GM12892 (cell line): ENCODE results near the gene LSS.
"Not testable (repeated sequence)": the region's sequence is repeated elsewhere in the genome, so short reads cannot be mapped to it uniquely, and the experiment has no call there.

Experiments
- DNase-seq: peaks from one replicate; pipeline ENCODE4 v3.0.0; 2011; ENCODE audit not compliant: insufficient read length
- FAIRE-seq: peaks from 2 replicates; lab custom pipeline; 2011; peaks lifted over from hg19 to GRCh38; lab: Jason Lieb, UNC
- POLR2A ChIP-seq: IDR thresholded peaks from 2 replicates; pipeline ENCODE4 v1.6.1; 2011; ENCODE audit warnings: low read depth, low read length, control low read depth
- POLR2AphosphoS5 ChIP-seq: IDR thresholded peaks from 2 replicates; pipeline ENCODE4 v1.6.1; 2011; ENCODE audit warnings: low read depth, low read length, control low read depth
- TAF1 ChIP-seq: IDR thresholded peaks from 2 replicates; pipeline ENCODE4 v1.6.1; 2011; ENCODE audit warnings: low read depth, mild to moderate bottlenecking, control low read depth, low read length, borderline replicate concordance

The LSS gene

DNA sequence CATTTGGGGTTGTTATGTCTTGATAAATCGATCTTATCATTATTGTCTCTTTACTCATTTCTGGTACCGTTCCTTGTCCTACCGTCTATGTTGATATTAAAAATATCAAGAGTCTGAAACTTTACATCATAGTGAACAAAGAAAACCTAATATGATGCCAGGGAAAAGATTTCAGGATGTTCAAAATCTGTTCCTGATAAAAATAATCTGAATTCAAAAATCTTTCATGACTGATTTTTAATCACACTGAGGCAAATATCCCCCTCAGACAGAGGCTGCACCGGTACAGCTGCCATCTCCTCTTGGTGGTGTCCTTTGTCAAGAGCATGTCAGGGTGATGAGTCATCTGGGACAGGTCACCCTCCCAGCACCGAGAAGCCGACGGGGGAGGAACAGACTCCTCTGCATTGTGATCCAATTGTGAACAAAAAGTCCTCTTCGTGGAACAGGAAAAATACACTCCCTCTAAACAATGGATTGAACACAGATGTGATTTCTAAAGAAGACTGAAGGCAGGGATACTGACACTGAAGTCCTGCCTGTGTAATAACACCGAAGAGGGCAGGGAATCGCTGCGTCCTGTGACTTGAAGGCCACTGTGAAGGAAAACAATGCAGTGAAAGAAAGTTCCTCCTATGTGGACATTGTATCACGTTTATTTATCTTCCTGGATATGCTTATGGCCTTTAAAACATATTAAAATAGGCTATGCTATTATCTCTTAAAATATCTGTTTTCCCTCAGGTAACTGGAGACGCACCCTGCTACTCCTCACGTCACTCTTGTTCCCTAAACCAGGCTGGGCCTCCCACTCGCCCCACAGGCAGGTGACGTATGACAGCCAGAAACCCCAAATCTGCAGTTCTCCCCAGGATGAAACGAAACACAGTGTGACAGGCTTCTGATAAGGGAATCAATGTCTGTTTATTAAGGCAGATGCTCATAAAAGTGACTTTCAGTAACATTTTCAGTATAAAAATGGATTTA is 40.1 kb downstream of the LSS start:
- FAIRE-seq (no peak), DNase-seq (no peak)
- TF ChIP-seq POLR2AphosphoS5 (no peak), TAF1 (no peak), POLR2A (no peak)

DNA sequence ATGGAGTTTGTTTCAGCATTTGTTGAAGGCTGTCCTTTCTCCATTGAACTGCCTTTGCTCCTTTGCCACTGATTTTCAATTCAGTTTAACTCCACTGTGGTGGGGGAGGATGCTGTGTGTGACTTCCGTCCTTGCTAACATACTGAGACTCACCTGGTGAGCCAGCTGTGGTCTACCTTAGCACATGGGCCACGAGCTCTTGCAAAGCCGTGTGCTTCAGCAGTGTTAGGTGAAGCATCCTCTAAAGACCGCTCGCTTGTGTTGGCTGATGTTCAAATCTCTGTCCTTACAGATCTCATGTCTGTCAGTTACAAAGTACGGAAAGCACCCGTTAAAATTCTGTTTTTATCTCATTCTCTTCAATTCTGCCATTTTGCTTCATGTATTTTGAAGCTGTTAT is 40.8 kb downstream of the LSS start:
- FAIRE-seq (no peak), DNase-seq (no peak)
- TF ChIP-seq TAF1 (no peak), POLR2AphosphoS5 (no peak), POLR2A (no peak)

DNA sequence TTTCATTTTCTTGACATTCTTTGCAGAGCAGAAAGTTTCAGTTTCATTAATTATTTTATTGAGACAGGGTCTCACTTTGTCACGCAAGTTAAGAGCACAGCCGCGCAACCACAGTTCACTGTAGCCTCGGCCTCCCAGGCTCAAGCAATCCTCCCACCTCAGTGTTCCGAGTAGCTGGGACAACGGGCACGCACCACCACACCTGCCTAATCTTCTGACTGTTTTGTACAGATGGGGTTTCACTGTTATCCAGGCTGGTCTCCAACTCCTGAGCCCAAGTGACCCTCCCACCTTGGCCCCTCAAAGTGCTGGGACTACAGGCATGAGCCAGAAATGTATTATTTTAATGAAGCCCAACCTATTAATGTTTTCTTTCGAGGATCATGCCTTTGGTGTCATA is 41.3 kb downstream of the LSS start:
- no peak for DNase-seq
- FAIRE-seq: no peak
- no peak for TF ChIP-seq TAF1
- no peak for TF ChIP-seq POLR2A
- TF ChIP-seq POLR2AphosphoS5: no peak

DNA sequence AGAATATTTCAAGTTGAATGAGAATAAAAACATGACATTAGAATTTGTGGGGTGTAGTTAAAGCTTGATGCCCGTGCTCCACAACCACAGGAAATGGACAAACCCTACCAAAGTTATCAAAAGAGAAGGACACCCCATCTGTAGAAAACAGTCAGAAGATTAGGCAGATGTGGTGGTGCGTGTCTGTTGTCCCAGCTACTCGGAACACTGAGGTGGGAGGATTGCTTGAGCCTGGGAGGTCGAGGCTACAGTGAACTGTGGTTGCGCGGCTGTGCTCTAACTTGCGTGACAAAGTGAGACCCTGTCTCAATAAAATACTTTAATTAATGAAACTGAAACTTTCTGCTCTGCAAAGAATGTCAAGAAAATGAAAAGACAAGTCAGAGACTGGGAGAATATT is 42.9 kb downstream of the LSS start:
- FAIRE-seq (no peak), DNase-seq (no peak)
- TF ChIP-seq POLR2AphosphoS5: no peak
- TF ChIP-seq TAF1: no peak
- TF ChIP-seq POLR2A: no peak

DNA sequence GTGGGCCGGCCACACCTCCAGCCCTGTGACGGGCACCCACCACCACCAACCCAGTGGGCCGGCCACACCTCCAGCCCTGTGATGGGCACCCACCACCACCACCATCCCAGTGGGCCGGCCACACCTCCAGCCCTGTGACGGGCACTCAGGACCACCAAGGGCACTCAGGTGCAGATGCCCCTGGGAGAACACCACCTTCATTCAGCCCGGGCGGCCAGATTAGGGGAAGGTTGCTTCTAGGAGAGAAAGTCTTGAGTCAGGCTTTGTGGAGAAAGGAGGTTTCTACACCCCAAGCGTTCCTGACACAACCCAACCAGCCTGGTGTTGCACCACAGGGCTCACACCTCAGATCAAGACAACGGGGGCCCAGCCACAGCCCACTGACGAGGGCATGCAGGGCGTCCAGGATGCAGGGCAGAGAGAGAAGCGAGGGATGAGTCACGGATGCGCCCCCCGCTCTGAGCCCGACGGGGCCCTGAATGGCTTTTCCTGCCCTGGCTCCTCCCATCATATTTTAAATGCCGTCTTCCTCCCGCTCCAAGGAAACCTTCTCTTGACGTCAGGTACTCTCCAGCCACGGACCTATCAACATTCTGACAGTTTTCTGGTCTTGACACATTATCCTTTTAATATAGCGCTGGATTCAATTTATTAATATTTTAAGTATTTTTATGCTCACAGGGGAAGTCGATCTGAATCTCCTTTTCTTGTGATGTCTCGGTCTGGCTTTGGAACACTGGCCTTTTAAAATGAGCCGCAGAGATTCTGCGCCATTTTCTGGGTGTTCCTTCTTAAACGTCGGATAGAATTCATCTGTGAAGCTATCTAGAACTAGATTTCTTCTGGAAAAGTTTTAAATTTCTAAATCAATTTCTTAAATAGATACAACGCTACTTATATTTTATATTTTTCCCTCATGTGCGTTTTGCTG is 43.7 kb downstream of the LSS start:
- TF ChIP-seq POLR2A (no peak), POLR2AphosphoS5 (no peak), TAF1 (no peak)
- no peak for FAIRE-seq

DNA sequence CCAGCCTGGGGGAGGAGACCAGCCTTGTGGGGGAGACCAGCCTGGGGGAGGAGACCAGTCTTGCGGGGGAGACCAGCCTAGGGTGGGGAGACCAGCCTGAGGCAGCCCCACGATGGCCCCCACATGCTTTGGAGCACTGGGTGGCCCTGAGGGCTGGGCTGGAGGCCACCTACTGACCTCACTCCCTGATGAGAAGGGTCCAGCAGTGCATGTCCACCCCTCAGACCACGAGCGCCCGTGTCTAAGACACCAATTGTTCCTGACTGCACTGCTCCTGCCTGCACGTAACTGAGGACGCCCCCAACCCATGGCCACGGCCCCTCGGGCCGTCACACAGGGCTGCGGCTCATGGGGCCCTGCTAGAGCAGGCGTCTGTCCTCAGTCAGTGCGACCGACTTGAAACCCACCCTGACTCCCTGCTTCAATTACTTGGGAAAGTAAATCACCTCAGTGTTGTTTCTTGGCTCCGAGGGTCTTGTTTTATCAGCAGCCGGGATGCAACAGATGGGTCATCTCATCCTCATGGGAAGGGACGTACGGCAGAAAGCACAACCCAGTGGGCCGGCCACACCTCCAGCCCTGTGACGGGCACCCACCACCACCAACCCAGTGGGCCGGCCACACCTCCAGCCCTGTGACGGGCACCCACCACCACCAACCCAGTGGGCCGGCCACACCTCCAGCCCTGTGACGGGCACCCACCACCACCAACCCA is 44.5 kb downstream of the LSS start, which contains the start of gene SPATC1L:
TSS of gene SPATC1L (minus strand) at position 550 of the 715 bp plus-strand sequence. CDS start 1,643 bp downstream, outside the sequence.
- no peak for FAIRE-seq
- no peak for DNase-seq

More for the DNA sequence above, 43.7 kb downstream of the LSS start:
- DNase-seq: no peak

DNA sequence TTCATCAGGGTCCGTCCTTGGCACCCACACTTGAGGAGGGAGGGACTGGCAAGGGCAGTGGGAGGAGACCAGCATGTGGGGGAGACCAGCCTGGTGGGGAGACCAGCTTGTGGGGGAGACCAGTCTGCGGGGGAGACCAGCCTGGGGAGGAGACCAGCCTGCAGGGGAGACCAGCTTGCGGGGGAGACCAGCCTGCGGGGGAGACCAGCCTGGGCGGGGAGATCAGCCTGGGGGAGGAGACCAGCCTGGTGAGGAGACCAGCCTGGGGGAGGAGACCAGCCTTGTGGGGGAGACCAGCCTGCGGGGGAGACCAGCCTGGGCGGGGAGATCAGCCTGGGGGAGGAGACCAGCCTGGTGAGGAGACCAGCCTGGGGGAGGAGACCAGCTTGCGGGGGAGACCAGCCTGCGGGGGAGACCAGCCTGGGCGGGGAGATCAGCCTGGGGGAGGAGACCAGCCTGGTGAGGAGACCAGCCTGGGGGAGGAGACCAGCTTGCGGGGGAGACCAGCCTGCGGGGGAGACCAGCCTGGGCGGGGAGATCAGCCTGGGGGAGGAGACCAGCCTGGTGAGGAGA is 45.2 kb downstream of the LSS start:
- DNase-seq, FAIRE-seq: not testable (repeated sequence)

More for the DNA sequence above, 44.5 kb downstream of the LSS start, which contains the start of gene SPATC1L:
- TF ChIP-seq POLR2A: no peak
- no peak for TF ChIP-seq TAF1
- no peak for TF ChIP-seq POLR2AphosphoS5

DNA sequence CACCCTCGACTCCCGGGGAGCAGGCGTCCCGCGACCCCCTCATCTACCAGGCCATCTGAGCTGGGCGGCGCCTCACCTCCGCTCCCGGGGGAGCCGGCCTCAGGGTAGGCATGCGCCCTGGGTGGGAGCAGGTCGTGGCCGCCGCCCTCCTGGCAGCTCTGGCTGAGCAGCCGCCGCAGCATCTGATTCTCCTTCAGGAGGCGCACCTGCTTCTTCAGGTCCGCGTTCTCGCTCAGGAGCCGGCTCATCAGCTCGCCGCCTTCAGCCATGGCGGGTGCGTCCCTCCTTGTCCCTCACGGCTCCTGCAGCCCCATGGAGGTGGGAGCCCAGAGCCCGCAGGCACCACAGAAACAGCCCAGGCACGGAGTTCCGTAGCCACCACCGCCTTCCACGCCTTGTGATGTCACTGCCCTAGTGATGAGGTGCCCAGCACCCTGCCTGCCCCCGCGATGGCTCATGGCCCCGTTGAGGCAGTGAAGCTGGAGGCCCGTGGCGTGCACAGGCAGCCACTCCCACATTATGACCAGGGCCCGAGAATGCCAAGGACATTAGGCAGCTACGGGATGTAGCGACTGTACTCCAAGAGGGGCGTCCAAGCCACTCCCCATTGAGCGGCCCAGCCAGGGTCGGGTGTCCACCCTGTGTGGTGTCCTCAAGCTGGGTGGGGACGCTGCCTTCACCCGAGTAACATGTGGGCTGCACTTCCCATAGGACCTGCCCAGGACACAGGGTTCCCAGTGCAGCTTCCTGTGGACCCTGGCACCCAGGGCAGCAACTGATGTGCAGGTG is 45.8 kb downstream of the LSS start:
- TF ChIP-seq TAF1: no peak
- no peak for TF ChIP-seq POLR2A
- no peak for TF ChIP-seq POLR2AphosphoS5
- FAIRE-seq (no peak), DNase-seq (no peak)

DNA sequence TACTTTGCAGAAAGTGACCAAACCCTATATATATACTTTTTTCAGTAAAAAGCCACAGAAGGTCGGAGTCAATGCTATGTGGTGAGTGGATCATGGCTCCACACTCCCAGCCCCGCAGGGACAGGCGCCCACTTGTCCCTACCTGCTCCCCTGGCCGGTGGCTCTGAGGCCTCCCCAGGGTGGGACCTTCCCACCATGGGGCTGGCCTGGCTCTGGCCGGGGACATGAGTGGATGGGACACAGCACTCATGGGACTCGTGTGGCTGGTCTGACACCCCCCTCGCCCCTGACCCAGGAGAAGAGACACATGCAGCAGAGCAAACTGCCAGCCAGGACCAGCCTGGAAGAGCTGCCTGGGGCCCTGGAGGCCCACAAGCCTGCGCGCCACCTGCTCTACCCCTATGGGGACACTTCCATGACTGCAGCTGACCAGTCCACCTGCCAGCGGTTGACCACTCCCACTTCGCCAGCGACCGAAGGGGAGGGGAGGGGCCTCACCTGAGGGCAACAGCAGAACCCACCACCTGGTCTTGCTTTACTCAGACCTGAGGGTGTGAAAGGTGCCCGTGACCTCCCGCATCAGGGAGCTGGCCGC is 46.5 kb downstream of the LSS start:
- no peak for TF ChIP-seq POLR2A
- TF ChIP-seq TAF1: no peak
- TF ChIP-seq POLR2AphosphoS5: no peak
- FAIRE-seq: no peak
- DNase-seq: no peak

DNA sequence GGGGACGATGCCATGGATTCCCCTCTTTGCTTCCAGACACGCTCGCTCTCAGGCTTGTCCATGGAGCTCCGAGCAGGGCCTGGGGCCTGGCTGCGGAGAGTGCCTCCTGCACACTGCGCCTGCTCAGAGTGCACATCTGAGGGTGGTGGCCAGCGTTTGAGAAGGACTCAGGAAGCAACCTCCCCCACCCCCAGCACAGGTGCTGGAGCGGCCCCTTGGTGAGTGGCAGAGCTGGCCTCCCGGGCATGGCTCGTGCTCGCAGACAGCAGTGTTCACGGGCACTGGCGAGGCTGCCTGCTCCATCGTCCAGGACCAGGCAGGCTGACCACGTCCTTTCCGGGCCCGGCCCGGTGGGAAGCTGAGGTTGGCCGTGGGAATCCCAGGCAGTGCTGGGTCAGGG is 47.1 kb downstream of the LSS start:
- FAIRE-seq: no peak
- no peak for DNase-seq
- TF ChIP-seq POLR2A: no peak
- no peak for TF ChIP-seq TAF1
- TF ChIP-seq POLR2AphosphoS5: no peak
